ENCODE data around the gene APP.

Gene APP

GRCh38 chr21:26100573-26100972, 70.0 kb downstream of the APP start:
- H3K27me3 Mint-ChIP-seq (ENCODE audit: low read depth): peaks cover 4% of the 10 kb centered on the region
- peaks cover 32% of the 10 kb centered on the region for H3K4me1 Mint-ChIP-seq
- peaks cover 26% of the 10 kb centered on the region for H3K36me3 Mint-ChIP-seq (ENCODE audit: low read depth)
- no peak overlapping the region for H3K4me3 Mint-ChIP-seq
- no peak overlapping the region for H3K27ac Mint-ChIP-seq
- TF ChIP-seq CTCF (IDR thresholded peaks at IDR 0.05; ENCODE audit: unreplicated experiment in 3 of 3): no peak
- no peaks in the 10 kb centered on the region for H3K9me3 Mint-ChIP-seq

- Mint-ChIP-seq H3K4me1 (peaks cover 32% of the 10 kb centered on the region), H3K36me3 (ENCODE audit: low read depth) (peaks cover 28% of the 10 kb centered on the region), H3K27ac (no peak overlapping the region), H3K4me3 (no peak overlapping the region), H3K27me3 (ENCODE audit: low read depth) (peaks cover 4% of the 10 kb centered on the region), H3K9me3 (no peaks in the 10 kb centered on the region)
- no peak for TF ChIP-seq CTCF (IDR thresholded peaks at IDR 0.05; ENCODE audit: unreplicated experiment in 3 of 3)
Observed at GRCh38 chr21:26099610-26100219, 70.9 kb downstream of the APP start.

- H3K9me3 Mint-ChIP-seq: no peaks in the 10 kb centered on the region
- peaks cover 20% of the 10 kb centered on the region for H3K36me3 Mint-ChIP-seq (ENCODE audit: low read depth)
- peaks cover 4% of the 10 kb centered on the region for H3K27me3 Mint-ChIP-seq (ENCODE audit: low read depth)
- H3K4me3 Mint-ChIP-seq: no peak overlapping the region
- peaks cover 32% of the 10 kb centered on the region for H3K4me1 Mint-ChIP-seq
- H3K27ac Mint-ChIP-seq: no peak overlapping the region
- TF ChIP-seq CTCF (IDR thresholded peaks at IDR 0.05; ENCODE audit: unreplicated experiment in 3 of 3): no peak
Observed at GRCh38 chr21:26098772-26099397, 71.7 kb downstream of the APP start.

GRCh38 chr21:26097475-26097874, 73.1 kb downstream of the APP start:
- peaks cover 4% of the 10 kb centered on the region for H3K27me3 Mint-ChIP-seq (ENCODE audit: low read depth)
- H3K4me1 Mint-ChIP-seq: peaks cover 38% of the 10 kb centered on the region
- no peak overlapping the region for H3K4me3 Mint-ChIP-seq
- H3K36me3 Mint-ChIP-seq (ENCODE audit: low read depth): peaks cover 13% of the 10 kb centered on the region
- H3K9me3 Mint-ChIP-seq: no peaks in the 10 kb centered on the region
- no peak for TF ChIP-seq CTCF (IDR thresholded peaks at IDR 0.05; ENCODE audit: unreplicated experiment in 3 of 3)
- H3K27ac Mint-ChIP-seq: no peak overlapping the region

GRCh38 chr21:26096494-26097371, 73.8 kb downstream of the APP start:
- Mint-ChIP-seq H3K27me3 (ENCODE audit: low read depth) (peaks cover 4% of the 10 kb centered on the region), H3K4me3 (no peak overlapping the region), H3K36me3 (ENCODE audit: low read depth) (peaks cover 13% of the 10 kb centered on the region), H3K4me1 (peaks cover 38% of the 10 kb centered on the region), H3K27ac (peak overlapping the region in 2 of 3 experiments; percentile 38 to 45), H3K9me3 (no peaks in the 10 kb centered on the region)
- TF ChIP-seq CTCF (IDR thresholded peaks at IDR 0.05; ENCODE audit: unreplicated experiment in 3 of 3): no peak

Measured in nephron (organoid).